ENCODE measurements around the gene E4F1. TPM values are rescaled to one million over a fixed set of nuclear protein-coding genes. Genes with fewer than 3 reads are reported as not detected.

Gene E4F1
- total and polyA plus RNA-seq, 2 of the 13 experiments (the other 11 are each of a cell fraction or from before 2014, with no cell fraction given), result 13.8 to 19.5 TPM

GRCh38 chr16:2267913-2268666, 44.7 kb downstream of the E4F1 start, which contains the start of gene RNPS1 (continued):
- TF ChIP-seq ZFP36 (IDR thresholded peaks at IDR 0.05; ENCODE audit: borderline replicate concordance, low read depth, low read length, partially characterized antibody) (no peak), MED8 (CRISPR knock-in tag; IDR thresholded peaks at IDR 0.05; ENCODE audit: insufficient replicate concordance) (peak; percentile 94), NFYB (CRISPR knock-in tag; IDR thresholded peaks at IDR 0.05) (peak; percentile 81), USF2 (IDR thresholded peaks at IDR 0.05; ENCODE audit: low read depth, low read length) (no peak), USF2 (CRISPR knock-in tag; IDR thresholded peaks at IDR 0.05; ENCODE audit: borderline replicate concordance) (no peak; the same call in 1 of the 2 replicates), ZNF615 (CRISPR knock-in tag; IDR thresholded peaks at IDR 0.05; ENCODE audit: borderline replicate concordance) (peak; percentile 80; the same call in 1 of the 2 replicates), ZFAT (CRISPR knock-in tag; conservative IDR thresholded peaks at IDR 0.05) (no peak; the same call in 1 of the 2 replicates), ZNF263 (CRISPR knock-in tag; IDR thresholded peaks at IDR 0.05) (no peak; the same call in 1 of the 2 replicates), MTA1 (CRISPR knock-in tag; IDR thresholded peaks at IDR 0.05; ENCODE audit: borderline replicate concordance) (peak; percentile 69; the same call in 1 of the 2 replicates), HMGA1 (CRISPR knock-in tag; conservative IDR thresholded peaks at IDR 0.05) (no peak), MTA3 (CRISPR knock-in tag; IDR thresholded peaks at IDR 0.05) (no peak), HIVEP1 (CRISPR knock-in tag; IDR thresholded peaks at IDR 0.05) (peak; percentile 72), ZNF441 (CRISPR knock-in tag; IDR thresholded peaks at IDR 0.05; ENCODE audit: borderline replicate concordance) (peak; percentile 77; the same call in 1 of the 2 replicates), ATF1 (CRISPR knock-in tag; IDR thresholded peaks at IDR 0.05) (peak; percentile 100), RFX5 (IDR thresholded peaks at IDR 0.05; ENCODE audit: low read depth, low read length) (no peak), NR0B2 (CRISPR knock-in tag; IDR thresholded peaks at IDR 0.05) (peak; percentile 95), ZBTB25 (CRISPR knock-in tag; IDR thresholded peaks at IDR 0.05) (peak; percentile 92), PITX1 (CRISPR knock-in tag; IDR thresholded peaks at IDR 0.05) (no peak; the same call in none of the 2 replicates), ZFP41 (CRISPR knock-in tag; IDR thresholded peaks at IDR 0.05; ENCODE audit: borderline replicate concordance) (no peak; the same call in 1 of the 2 replicates), ZNF629 (CRISPR knock-in tag; conservative IDR thresholded peaks at IDR 0.05) (peak; percentile 25), ZNF619 (CRISPR knock-in tag; IDR thresholded peaks at IDR 0.05) (peak; percentile 76), HOXA3 (CRISPR knock-in tag; IDR thresholded peaks at IDR 0.05) (peak; percentile 99), ATF5 (CRISPR knock-in tag; IDR thresholded peaks at IDR 0.05; ENCODE audit: low read depth) (no peak), ZNF253 (CRISPR knock-in tag; IDR thresholded peaks at IDR 0.05; ENCODE audit: borderline replicate concordance) (0 out of 2 replicates have a peak, but pooled peaks have one; percentile 1), ZNF33B (CRISPR knock-in tag; IDR thresholded peaks at IDR 0.05) (0 out of 2 replicates have a peak, but pooled peaks have one; percentile 65), ZNF563 (CRISPR knock-in tag; IDR thresholded peaks at IDR 0.05) (peak; percentile 95)
